ENCODE data around the gene ANAPC2.

Gene ANAPC2

GRCh38 chr9:137127301-137128157 lies 60.8 kb downstream of the ANAPC2 start:
- no peak for TF ChIP-seq CTCF (IDR thresholded peaks at IDR 0.05; ENCODE audit: extremely low read depth, insufficient read depth, missing control alignments)
- DNase-seq (ENCODE audit: low spot score): no peak
- in situ Hi-C loops (cut with MboI; ENCODE audit: low pct_unique_long_range_greater_than_20kb, low sequenced_read_pairs, unreplicated experiment): loop anchor here (10.0 kb wide), 1 partner anchor 97 kb away; the partner anchor contains the start of genes CYSRT1, RNF208 and RNF224

GRCh38 chr9:137126786-137127185 lies 61.6 kb downstream of the ANAPC2 start:
- TF ChIP-seq CTCF (IDR thresholded peaks at IDR 0.05; ENCODE audit: extremely low read depth, insufficient read depth, missing control alignments): no peak
- in situ Hi-C loops (cut with MboI; ENCODE audit: low pct_unique_long_range_greater_than_20kb, low sequenced_read_pairs, unreplicated experiment): loop anchor here (10.0 kb wide), 1 partner anchor 98 kb away; the partner anchor contains the start of genes CYSRT1, RNF208 and RNF224
- no peak for DNase-seq (ENCODE audit: low spot score)

Measured in GM13977 (cell line).